Placental pericyte (primary cell): ENCODE results near the gene PYDC2. TPM values are rescaled to one million over a fixed set of nuclear protein-coding genes. Genes with fewer than 3 reads are reported as not detected.

Experiments
- small RNA-seq: library from RNA; depleted of rRNA; stranded (forward); fragments of <200 nt; gene quantifications from one replicate; pipeline ENCODE3, GENCODE V24; 2012; ENCODE audit warnings: low replicate concordance
- total RNA-seq: library from RNA; depleted of rRNA; stranded (reverse); fragments of >200 nt; gene quantifications from 2 replicates; pipeline ENCODE4 v1.2.3, GENCODE V29; 2012

The PYDC2 gene
- total RNA-seq: not detected in 2 replicates

GRCh38 chr3:191461113-191461595 is at the start of gene PYDC2:
Gene PYDC2, plus strand, starts transcription at chr3:191461163. Its CDS starts 0 bp downstream, at chr3:191461163.

Small RNAs within 50 kb of the gene (small RNA-seq; reads per million reads assigned to genes)
- not detected for gene PYDC2

Other genes with a start within 250 kb of the PYDC2 start
- gene CCDC50, start 131.8 kb upstream of the PYDC2 start, total RNA-seq: 156 and 181 TPM in 2 replicates
- 0.22 and 1.3 TPM in 2 replicates for gene UTS2B, start 130.6 kb upstream of the PYDC2 start, total RNA-seq